Measurements from ENCODE around the gene HFE. TPM values are rescaled to one million over a fixed set of nuclear protein-coding genes. Genes with fewer than 3 reads are reported as not detected.

The HFE gene
- total and polyA plus RNA-seq, 2 donors (not counting 1 experiment from before 2014, with no cell fraction given) = 18.3 to 22.3 TPM

GRCh38 chr6:26124781-26125685 is 37.8 kb downstream of the HFE start:
- H3K4me2 ChIP-seq (ENCODE audit: extremely low read depth, insufficient read depth, low read length) = peak overlapping the region; percentile 71
- TF ChIP-seq EZH2 (IDR thresholded peaks at IDR 0.05; ENCODE audit: low read length, missing control alignments) (no peak), CTCF (conservative IDR thresholded peaks at IDR 0.05 in 1 of 2, IDR thresholded peaks at IDR 0.05 in 1 of 2; ENCODE audit: low read depth in 1 of 2, low read length in 2 of 2) (no peak)
- H3K9ac ChIP-seq (ENCODE audit: insufficient read depth, low read length) = peak overlapping the region; percentile 92
- H3K36me3 ChIP-seq (ENCODE audit: control insufficient read depth, insufficient read depth, low read length) = no peaks in the 10 kb centered on the region
- no peaks in the 10 kb centered on the region for H3K9me3 ChIP-seq (ENCODE audit: control insufficient read depth, insufficient read depth, low read depth, low read length)
- H3K27me3 ChIP-seq (ENCODE audit: control insufficient read depth, insufficient read depth, low read length) = no peaks in the 10 kb centered on the region
- H3K27ac ChIP-seq (ENCODE audit: insufficient read depth, low read length) = peak overlapping the region; percentile 95
- peak overlapping the region; percentile 94 to 100 (median 98) for H3K4me3 ChIP-seq (replicated peaks in 1 of 4; ENCODE audit: control extremely low read depth in 1 of 4, insufficient read depth in 1 of 4, low read depth in 3 of 4, low read length in 4 of 4)
- peaks cover 38% of the 10 kb centered on the region for H3K79me2 ChIP-seq (ENCODE audit: control insufficient read depth, insufficient read depth, low read length)
- no peak overlapping the region for H2AFZ ChIP-seq (ENCODE audit: low read length)
- peaks cover 2% of the 10 kb centered on the region for H3K4me1 ChIP-seq (ENCODE audit: control insufficient read depth, extremely low read depth, insufficient read depth, low read length)
- DNase-seq (ENCODE audit: low read depth in 2 of 2) = peak in 1 of 2 donors; percentile 15
- H4K20me1 ChIP-seq (ENCODE audit: control insufficient read depth, extremely low read depth, insufficient read depth, low read length) = peaks cover 2% of the 10 kb centered on the region

- no peak overlapping the region for H2AFZ ChIP-seq (ENCODE audit: low read length)
- peak overlapping the region; percentile 92 for H3K9ac ChIP-seq (ENCODE audit: insufficient read depth, low read length)
- H3K4me1 ChIP-seq (ENCODE audit: control insufficient read depth, extremely low read depth, insufficient read depth, low read length) = no peaks in the 10 kb centered on the region
- H3K27me3 ChIP-seq (ENCODE audit: control insufficient read depth, insufficient read depth, low read length) = no peaks in the 10 kb centered on the region
- peak overlapping the region; percentile 94 for H3K4me2 ChIP-seq (ENCODE audit: extremely low read depth, insufficient read depth, low read length)
- peaks cover 38% of the 10 kb centered on the region for H3K79me2 ChIP-seq (ENCODE audit: control insufficient read depth, insufficient read depth, low read length)
- TF ChIP-seq EZH2 (IDR thresholded peaks at IDR 0.05; ENCODE audit: low read length, missing control alignments) = no peak
- no peak for TF ChIP-seq CTCF (conservative IDR thresholded peaks at IDR 0.05 in 1 of 2, IDR thresholded peaks at IDR 0.05 in 1 of 2; ENCODE audit: low read depth in 1 of 2, low read length in 2 of 2)
- peaks cover 2% of the 10 kb centered on the region for H4K20me1 ChIP-seq (ENCODE audit: control insufficient read depth, extremely low read depth, insufficient read depth, low read length)
- peak overlapping the region; percentile 95 for H3K27ac ChIP-seq (ENCODE audit: insufficient read depth, low read length)
- no peaks in the 10 kb centered on the region for H3K36me3 ChIP-seq (ENCODE audit: control insufficient read depth, insufficient read depth, low read length)
- H3K4me3 ChIP-seq (replicated peaks in 1 of 4; ENCODE audit: control extremely low read depth in 1 of 4, insufficient read depth in 1 of 4, low read depth in 3 of 4, low read length in 4 of 4) = peak overlapping the region; percentile 94 to 100 (median 98)
- H3K9me3 ChIP-seq (ENCODE audit: control insufficient read depth, insufficient read depth, low read depth, low read length) = no peaks in the 10 kb centered on the region
- DNase-seq (ENCODE audit: low read depth in 2 of 2) = peak; percentile 42 to 55
Observed at GRCh38 chr6:26126394-26127235, 39.4 kb downstream of the HFE start.

Data from fibroblast of lung (primary cell).